Measurements from ENCODE around the gene SMLR1.

Gene SMLR1

GRCh38 chr6:130815200-130816071 lies 11.8 kb upstream of the SMLR1 start:
- H3K27me3 ChIP-seq (ENCODE audit: insufficient read depth, low read length, poor library complexity, severe bottlenecking) = no peaks in the 10 kb centered on the region
- no peaks in the 10 kb centered on the region for H3K36me3 ChIP-seq (ENCODE audit: insufficient read depth, low read length)
- H3K9me2 ChIP-seq (replicated peaks; ENCODE audit: low read depth, low read length) = no peaks in the 10 kb centered on the region
- no peaks in the 10 kb centered on the region for H4K20me1 ChIP-seq (ENCODE audit: insufficient read depth, low read length, poor library complexity, severe bottlenecking)
- H3K4me2 ChIP-seq (ENCODE audit: low read depth, low read length, poor library complexity, severe bottlenecking) = no peak overlapping the region
- H3K4me3 ChIP-seq (ENCODE audit: low read length, poor library complexity, severe bottlenecking) = no peak overlapping the region
- H3K79me2 ChIP-seq (ENCODE audit: insufficient read depth, low read length) = no peaks in the 10 kb centered on the region
- TF ChIP-seq CTCF (conservative IDR thresholded peaks at IDR 0.05; ENCODE audit: low read length) = no peak
- TF ChIP-seq EZH2phosphoT487 (IDR thresholded peaks at IDR 0.05; ENCODE audit: borderline replicate concordance) = no peak
- no peak overlapping the region for H3K9ac ChIP-seq (ENCODE audit: low read depth, low read length, poor library complexity, severe bottlenecking)
- H3K9me3 ChIP-seq (ENCODE audit: insufficient read depth, low read depth, low read length) = no peaks in the 10 kb centered on the region
- no peaks in the 10 kb centered on the region for H3K4me1 ChIP-seq (ENCODE audit: insufficient read depth, low read length, poor library complexity, severe bottlenecking)
- H3F3A ChIP-seq (ENCODE audit: low read depth) = no peaks in the 10 kb centered on the region
- H2AFZ ChIP-seq (ENCODE audit: low read length) = no peak overlapping the region

- no peak overlapping the region for H2AFZ ChIP-seq (ENCODE audit: low read length)
- H3K4me3 ChIP-seq (ENCODE audit: low read length, poor library complexity, severe bottlenecking) = no peak overlapping the region
- no peak overlapping the region for H3K4me2 ChIP-seq (ENCODE audit: low read depth, low read length, poor library complexity, severe bottlenecking)
- H3F3A ChIP-seq (ENCODE audit: low read depth) = no peaks in the 10 kb centered on the region
- H3K9ac ChIP-seq (ENCODE audit: low read depth, low read length, poor library complexity, severe bottlenecking) = no peak overlapping the region
- no peaks in the 10 kb centered on the region for H3K9me2 ChIP-seq (replicated peaks; ENCODE audit: low read depth, low read length)
- H4K20me1 ChIP-seq (ENCODE audit: insufficient read depth, low read length, poor library complexity, severe bottlenecking) = no peaks in the 10 kb centered on the region
- no peaks in the 10 kb centered on the region for H3K4me1 ChIP-seq (ENCODE audit: insufficient read depth, low read length, poor library complexity, severe bottlenecking)
- no peaks in the 10 kb centered on the region for H3K36me3 ChIP-seq (ENCODE audit: insufficient read depth, low read length)
- H3K79me2 ChIP-seq (ENCODE audit: insufficient read depth, low read length) = no peaks in the 10 kb centered on the region
- no peaks in the 10 kb centered on the region for H3K27me3 ChIP-seq (ENCODE audit: insufficient read depth, low read length, poor library complexity, severe bottlenecking)
- TF ChIP-seq CTCF (conservative IDR thresholded peaks at IDR 0.05; ENCODE audit: low read length) (no peak), EZH2phosphoT487 (IDR thresholded peaks at IDR 0.05; ENCODE audit: borderline replicate concordance) (no peak)
- H3K9me3 ChIP-seq (ENCODE audit: insufficient read depth, low read depth, low read length) = no peaks in the 10 kb centered on the region
Observed at GRCh38 chr6:130822736-130823135, 4.5 kb upstream of the SMLR1 start.

GRCh38 chr6:130824978-130825694 lies 2.1 kb upstream of the SMLR1 start:
- Histone ChIP-seq H3K4me3 (ENCODE audit: low read length, poor library complexity, severe bottlenecking) (no peak overlapping the region), H3F3A (ENCODE audit: low read depth) (no peaks in the 10 kb centered on the region), H3K4me2 (ENCODE audit: low read depth, low read length, poor library complexity, severe bottlenecking) (no peak overlapping the region)

More at GRCh38 chr6:130824978-130825694, 2.1 kb upstream of the SMLR1 start:
- H3K9me3 ChIP-seq (ENCODE audit: insufficient read depth, low read depth, low read length) = no peaks in the 10 kb centered on the region
- H2AFZ ChIP-seq (ENCODE audit: low read length) = no peak overlapping the region
- H3K36me3 ChIP-seq (ENCODE audit: insufficient read depth, low read length) = no peaks in the 10 kb centered on the region
- H3K9me2 ChIP-seq (replicated peaks; ENCODE audit: low read depth, low read length) = no peaks in the 10 kb centered on the region
- H3K9ac ChIP-seq (ENCODE audit: low read depth, low read length, poor library complexity, severe bottlenecking) = no peak overlapping the region
- TF ChIP-seq CTCF (conservative IDR thresholded peaks at IDR 0.05; ENCODE audit: low read length) = no peak
- TF ChIP-seq EZH2phosphoT487 (IDR thresholded peaks at IDR 0.05; ENCODE audit: borderline replicate concordance) = no peak
- no peaks in the 10 kb centered on the region for H4K20me1 ChIP-seq (ENCODE audit: insufficient read depth, low read length, poor library complexity, severe bottlenecking)
- no peaks in the 10 kb centered on the region for H3K4me1 ChIP-seq (ENCODE audit: insufficient read depth, low read length, poor library complexity, severe bottlenecking)
- no peaks in the 10 kb centered on the region for H3K79me2 ChIP-seq (ENCODE audit: insufficient read depth, low read length)
- no peaks in the 10 kb centered on the region for H3K27me3 ChIP-seq (ENCODE audit: insufficient read depth, low read length, poor library complexity, severe bottlenecking)
